ENCODE measurements around the gene TMEM38B. TPM values are rescaled to one million over a fixed set of nuclear protein-coding genes. Genes with fewer than 3 reads are reported as not detected.

Gene TMEM38B
- 16.8 and 22.6 TPM in 2 replicates for total RNA-seq (2021)
- percentile 67 among the genes with signal in this experiment for Bru-seq, nascent RNA
- BruChase-seq, experiment 1, labeled RNA remaining after a 2-hour chase = percentile 64 among the genes with signal in this experiment
- BruChase-seq, experiment 2, labeled RNA remaining after a 6-hour chase = percentile 61 among the genes with signal in this experiment
- long read RNA-seq, transcript TMEM38B-202 (6 exons, 3,525 nt) = major isoform, 79 of 105 reads
- long read RNA-seq, partial matches to known transcripts = 0 of 105 reads
- long read RNA-seq, other reads (novel, unspliced or antisense) = 26 of 105 reads

- ChIA-PET CTCF (no interaction called here), POLR2A (ENCODE audit: low non-redundant PET) (no interaction called here)
- Histone ChIP-seq H3K4me1 (ENCODE audit: insufficient read depth, low read length, poor library complexity, severe bottlenecking) (peaks cover 4% of the 10 kb centered on the region), H3K27ac (ENCODE audit: low read depth, low read length, poor library complexity, severe bottlenecking) (no peak within 1 kb of the TSS), H3K27me3 (replicated peaks; ENCODE audit: insufficient read depth, low read depth, low read length, poor library complexity) (peaks cover 28% of the 10 kb centered on the region), H3K36me3 (ENCODE audit: insufficient read depth, low read length, poor library complexity, severe bottlenecking) (no peaks in the 10 kb centered on the region), H3K4me3 (ENCODE audit: low read depth, low read length, poor library complexity, severe bottlenecking) (peak within 1 kb of the TSS; percentile 61), H3K9me3 (ENCODE audit: low read depth, low read length, poor library complexity, severe bottlenecking) (no peaks in the 10 kb centered on the region)
- intact Hi-C loops (cut with micrococcal nuclease; ENCODE audit: unreplicated experiment) = loop anchor here (10.0 kb wide), 1 partner anchor 270 kb away; no protein-coding TSS in a partner anchor
- TF ChIP-seq CTCF (conservative IDR thresholded peaks at IDR 0.05; ENCODE audit: low read depth, low read length) (no peak), EZH2 (IDR thresholded peaks at IDR 0.05; ENCODE audit: borderline replicate concordance, low read depth, low read length, poor library complexity, severe bottlenecking) (no peak)
- DNase-seq (ENCODE audit: low spot score) = peak; percentile 86
- BruUV-seq (replicated peaks) = no TSS peak
Observed at GRCh38 chr9:105694190-105694847, at the start of gene TMEM38B. TSS of gene TMEM38B (plus strand) at chr9:105694541. CDS start at chr9:105694661, 120 bp downstream.

- no peak overlapping the region for H3K4me3 ChIP-seq (ENCODE audit: low read depth, low read length, poor library complexity, severe bottlenecking)
- TF ChIP-seq EZH2 (IDR thresholded peaks at IDR 0.05; ENCODE audit: borderline replicate concordance, low read depth, low read length, poor library complexity, severe bottlenecking) (no peak), CTCF (conservative IDR thresholded peaks at IDR 0.05; ENCODE audit: low read depth, low read length) (no peak)
- intact Hi-C loops (cut with micrococcal nuclease; ENCODE audit: unreplicated experiment) = no loop called here
- BruUV-seq (replicated peaks) = no TSS peak
- H3K9me3 ChIP-seq (ENCODE audit: low read depth, low read length, poor library complexity, severe bottlenecking) = no peaks in the 10 kb centered on the region
- H3K4me1 ChIP-seq (ENCODE audit: insufficient read depth, low read length, poor library complexity, severe bottlenecking) = no peaks in the 10 kb centered on the region
- DNase-seq (ENCODE audit: low spot score) = no peak
- H3K27ac ChIP-seq (ENCODE audit: low read depth, low read length, poor library complexity, severe bottlenecking) = no peak overlapping the region
- ChIA-PET POLR2A (ENCODE audit: low non-redundant PET) (no interaction called here), CTCF (no interaction called here)
- H3K27me3 ChIP-seq (replicated peaks; ENCODE audit: insufficient read depth, low read depth, low read length, poor library complexity) = no peaks in the 10 kb centered on the region
- H3K36me3 ChIP-seq (ENCODE audit: insufficient read depth, low read length, poor library complexity, severe bottlenecking) = no peaks in the 10 kb centered on the region
Observed at GRCh38 chr9:105646879-105647594, 47.3 kb upstream of the TMEM38B start.

- TF ChIP-seq EZH2 (IDR thresholded peaks at IDR 0.05; ENCODE audit: borderline replicate concordance, low read depth, low read length, poor library complexity, severe bottlenecking) (no peak), CTCF (conservative IDR thresholded peaks at IDR 0.05; ENCODE audit: low read depth, low read length) (no peak)
- no peak overlapping the region for H3K4me3 ChIP-seq (ENCODE audit: low read depth, low read length, poor library complexity, severe bottlenecking)
- CTCF ChIA-PET = no interaction called here
- no peaks in the 10 kb centered on the region for H3K27me3 ChIP-seq (replicated peaks; ENCODE audit: insufficient read depth, low read depth, low read length, poor library complexity)
- no peak overlapping the region for H3K27ac ChIP-seq (ENCODE audit: low read depth, low read length, poor library complexity, severe bottlenecking)
- POLR2A ChIA-PET (ENCODE audit: low non-redundant PET) = no interaction called here
- no peaks in the 10 kb centered on the region for H3K4me1 ChIP-seq (ENCODE audit: insufficient read depth, low read length, poor library complexity, severe bottlenecking)
- intact Hi-C loops (cut with micrococcal nuclease; ENCODE audit: unreplicated experiment) = no loop called here
- H3K9me3 ChIP-seq (ENCODE audit: low read depth, low read length, poor library complexity, severe bottlenecking) = no peaks in the 10 kb centered on the region
- BruUV-seq (replicated peaks) = no TSS peak
- no peak for DNase-seq (ENCODE audit: low spot score)
- no peaks in the 10 kb centered on the region for H3K36me3 ChIP-seq (ENCODE audit: insufficient read depth, low read length, poor library complexity, severe bottlenecking)
Observed at GRCh38 chr9:105647595-105648349, 46.6 kb upstream of the TMEM38B start.
